Measurements from ENCODE around the gene SYNE3.

The SYNE3 gene

DNA sequence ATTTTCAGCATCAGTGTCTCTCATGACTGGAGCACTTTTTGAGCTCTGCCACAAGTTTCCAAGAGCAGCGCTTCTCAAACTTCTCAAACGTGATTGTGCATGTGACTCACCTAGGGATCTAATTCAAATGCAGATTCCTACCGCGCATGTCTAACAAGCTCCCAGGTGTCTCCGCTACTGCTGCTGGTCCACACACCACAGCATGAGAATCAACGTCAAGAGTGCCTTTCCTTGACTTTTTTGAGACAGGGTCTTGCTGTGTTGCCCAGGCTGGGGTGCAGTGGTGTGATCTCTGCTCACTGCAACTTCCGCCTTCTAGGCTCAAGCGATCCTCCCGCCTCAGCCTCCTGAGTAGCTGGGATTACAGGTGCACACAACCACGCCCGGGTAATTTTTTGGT lies 40.8 kb upstream of the SYNE3 start:
- TF ChIP-seq, protein P1, sequence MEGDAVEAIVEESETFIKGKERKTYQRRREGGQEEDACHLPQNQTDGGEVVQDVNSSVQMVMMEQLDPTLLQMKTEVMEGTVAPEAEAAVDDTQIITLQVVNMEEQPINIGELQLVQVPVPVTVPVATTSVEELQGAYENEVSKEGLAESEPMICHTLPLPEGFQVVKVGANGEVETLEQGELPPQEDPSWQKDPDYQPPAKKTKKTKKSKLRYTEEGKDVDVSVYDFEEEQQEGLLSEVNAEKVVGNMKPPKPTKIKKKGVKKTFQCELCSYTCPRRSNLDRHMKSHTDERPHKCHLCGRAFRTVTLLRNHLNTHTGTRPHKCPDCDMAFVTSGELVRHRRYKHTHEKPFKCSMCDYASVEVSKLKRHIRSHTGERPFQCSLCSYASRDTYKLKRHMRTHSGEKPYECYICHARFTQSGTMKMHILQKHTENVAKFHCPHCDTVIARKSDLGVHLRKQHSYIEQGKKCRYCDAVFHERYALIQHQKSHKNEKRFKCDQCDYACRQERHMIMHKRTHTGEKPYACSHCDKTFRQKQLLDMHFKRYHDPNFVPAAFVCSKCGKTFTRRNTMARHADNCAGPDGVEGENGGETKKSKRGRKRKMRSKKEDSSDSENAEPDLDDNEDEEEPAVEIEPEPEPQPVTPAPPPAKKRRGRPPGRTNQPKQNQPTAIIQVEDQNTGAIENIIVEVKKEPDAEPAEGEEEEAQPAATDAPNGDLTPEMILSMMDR (IDR thresholded peaks at IDR 0.05; ENCODE audit: low read depth, low read length) = no peak
- no peak for DNase-seq (ENCODE audit: extremely low read depth, low read depth)

DNA sequence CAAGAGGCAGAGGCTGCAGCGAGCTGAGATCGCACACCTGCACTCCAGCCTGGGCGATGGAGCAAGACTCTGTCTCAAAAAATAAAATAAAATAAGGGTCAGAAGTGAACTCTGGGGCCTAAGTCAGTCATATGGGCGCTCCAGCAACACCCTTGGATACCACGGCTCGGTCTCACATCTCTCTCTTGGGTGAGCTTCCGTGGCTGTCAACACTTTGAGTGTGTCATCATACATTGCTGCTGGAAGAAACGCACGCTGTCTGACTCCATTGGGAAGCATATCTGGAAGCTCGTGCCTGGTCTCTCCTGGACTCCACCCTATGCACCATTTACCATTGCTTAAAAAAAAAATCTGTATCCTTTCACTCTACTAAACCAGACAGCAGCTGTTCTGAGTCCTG lies 38.6 kb upstream of the SYNE3 start:
- TF ChIP-seq, protein P1 (IDR thresholded peaks at IDR 0.05; ENCODE audit: low read depth, low read length) = no peak
- no peak for DNase-seq (ENCODE audit: extremely low read depth, low read depth)

DNA sequence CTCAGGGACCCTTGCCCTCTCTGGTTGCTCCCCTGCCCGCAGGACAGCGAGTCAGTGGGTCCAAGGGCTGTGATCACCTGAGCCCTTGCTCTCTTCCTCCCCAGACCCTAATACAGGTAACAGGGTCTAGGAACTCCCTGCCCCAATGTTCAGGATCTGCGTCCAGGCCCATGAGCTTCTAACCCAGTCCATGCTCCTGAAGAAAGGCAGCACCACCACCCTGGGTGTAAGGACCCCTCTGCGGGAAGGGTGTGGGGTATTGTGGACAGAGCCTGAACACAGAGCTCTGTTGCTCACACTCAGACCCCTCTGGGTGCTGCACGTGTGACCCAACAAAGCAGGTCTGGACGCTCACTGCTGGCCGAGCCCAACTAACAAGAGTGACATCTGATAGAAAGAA lies 36.7 kb upstream of the SYNE3 start:
- no peak for DNase-seq (ENCODE audit: extremely low read depth, low read depth)

DNA sequence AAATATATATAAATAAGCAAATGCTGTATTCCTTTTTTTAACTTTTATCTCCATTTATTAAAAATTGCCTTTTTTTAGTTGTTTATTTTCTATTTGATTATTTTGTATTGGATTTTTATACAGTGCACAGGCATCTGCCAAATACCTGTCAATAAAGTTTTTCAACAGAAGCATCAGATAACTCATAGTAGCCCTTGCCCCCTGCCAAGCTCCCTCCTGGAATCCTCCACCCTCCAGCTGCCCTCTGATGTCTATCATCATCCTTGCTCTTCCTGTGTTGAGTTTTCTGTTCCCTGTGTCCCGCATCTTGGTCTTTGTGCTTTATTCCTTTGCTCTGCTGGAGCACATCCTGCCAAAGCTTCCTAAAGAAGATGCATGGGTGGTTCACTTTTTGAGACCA lies 35.0 kb upstream of the SYNE3 start:
- TF ChIP-seq, protein P1 (IDR thresholded peaks at IDR 0.05; ENCODE audit: low read depth, low read length) = no peak
- DNase-seq (ENCODE audit: extremely low read depth, low read depth) = no peak

More for the DNA sequence above, 36.7 kb upstream of the SYNE3 start:
- TF ChIP-seq, protein P1 (IDR thresholded peaks at IDR 0.05; ENCODE audit: low read depth, low read length) = no peak

DNA sequence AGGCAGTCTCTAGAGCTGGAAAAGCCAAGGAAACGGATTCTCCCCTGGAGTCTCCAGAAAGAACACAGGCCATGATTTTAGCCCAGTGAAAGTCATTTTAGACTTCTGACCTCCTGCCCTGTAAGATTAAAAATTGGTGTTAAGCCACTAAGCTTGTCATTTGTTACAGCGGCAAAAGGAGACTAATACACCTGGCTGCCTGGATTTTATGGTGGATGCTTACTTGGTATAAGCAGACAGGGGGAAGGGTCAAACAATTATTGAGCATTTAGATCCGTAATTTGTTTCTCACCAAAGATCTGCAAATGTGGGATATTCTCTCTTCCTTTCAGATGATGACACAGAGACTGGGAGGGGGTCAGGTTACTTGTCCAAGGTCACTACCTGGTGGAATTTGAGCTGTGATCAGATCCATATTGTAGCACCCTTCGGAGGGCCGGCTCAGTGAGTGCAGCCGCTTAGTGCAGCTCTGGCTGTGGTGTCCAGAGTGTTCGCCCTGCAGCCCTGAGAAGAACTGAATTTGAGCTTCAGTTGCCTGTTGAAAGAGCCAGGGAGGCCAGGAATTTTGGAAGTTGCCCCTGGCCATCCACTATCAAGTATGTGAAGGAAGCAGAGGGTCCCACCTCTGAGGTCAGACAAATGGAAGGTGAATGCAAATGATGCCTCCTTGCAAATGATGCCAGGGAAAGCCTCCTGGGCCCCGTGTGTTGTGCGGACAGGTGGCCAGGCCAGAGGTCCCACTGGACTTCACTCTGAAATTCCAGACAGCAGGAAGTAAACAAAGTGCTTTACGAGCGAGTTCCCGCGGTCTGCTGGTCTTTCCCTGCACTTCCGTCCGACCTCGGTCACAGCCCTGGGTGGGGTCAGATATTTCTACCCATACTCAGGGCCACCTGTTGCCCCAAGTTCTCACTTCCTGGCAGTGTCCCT lies 33.5 kb upstream of the SYNE3 start:
- DNase-seq (ENCODE audit: extremely low read depth, low read depth) = no peak
- TF ChIP-seq, protein P1 (IDR thresholded peaks at IDR 0.05; ENCODE audit: low read depth, low read length) = no peak

DNA sequence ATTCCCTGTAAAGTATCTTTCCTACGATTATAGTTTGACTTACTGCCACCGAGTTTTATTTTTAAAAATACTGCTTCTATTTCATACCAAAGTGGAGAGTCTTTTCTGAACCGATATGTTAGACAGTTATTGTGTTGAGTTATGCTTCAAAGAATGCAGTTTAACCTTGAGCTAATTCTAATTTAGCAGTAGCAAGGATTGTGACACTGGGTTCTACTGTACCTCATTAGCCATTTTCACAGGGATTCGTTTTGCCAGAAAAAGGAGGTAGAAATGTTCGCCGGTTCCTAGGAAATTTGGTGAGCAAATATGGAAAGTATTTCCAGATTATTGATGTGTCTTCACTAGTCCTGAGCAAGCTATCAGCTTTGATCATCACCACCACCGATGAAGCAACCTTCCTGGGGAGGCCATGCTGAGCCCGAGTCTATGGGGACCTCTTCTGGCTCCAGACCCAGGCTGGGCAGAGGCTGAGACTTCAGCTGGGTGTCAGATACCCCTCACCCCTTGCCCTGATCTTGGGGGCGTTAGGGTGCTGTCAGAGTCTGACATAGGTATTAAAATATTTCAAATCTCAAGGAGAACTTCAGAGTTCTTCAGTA lies 32.0 kb upstream of the SYNE3 start:
- TF ChIP-seq, protein P1 (IDR thresholded peaks at IDR 0.05; ENCODE audit: low read depth, low read length) = no peak

More for the DNA sequence above, 32.0 kb upstream of the SYNE3 start:
- DNase-seq (ENCODE audit: extremely low read depth, low read depth) = no peak
